HEK293 (cell line): Measurements from ENCODE around the gene DDX54.

Source experiments
- KLF16 ChIP-seq: fragments of 450-650 bp; formaldehyde crosslinking; IDR thresholded peaks from 2 replicates; pipeline ENCODE4 v1.5.1; 2017; ENCODE audit warnings: missing biosample characterization, missing genetic modification characterization
- TCF7L2 ChIP-seq: IDR thresholded peaks from 2 replicates; pipeline ENCODE4 v1.6.1; 2011; ENCODE audit warnings: low read depth, mild to moderate bottlenecking, inconsistent platforms, low read length, moderate library complexity, borderline replicate concordance
- ZNF292 ChIP-seq: fragments of 450-650 bp; formaldehyde crosslinking; IDR thresholded peaks from 2 replicates; pipeline ENCODE4 v1.5.1; 2016; ENCODE audit warnings: low read depth, missing biosample characterization, missing genetic modification characterization, borderline replicate concordance
- TF ChIP-seq, protein P1 (sequence below): fragments of 450-650 bp; formaldehyde crosslinking; IDR thresholded peaks from 2 replicates; pipeline ENCODE4 v1.5.1; 2016; ENCODE audit warnings: missing biosample characterization, missing genetic modification characterization
- TF ChIP-seq, protein P2 (sequence below): fragments of 450-650 bp; formaldehyde crosslinking; IDR thresholded peaks from 2 replicates; pipeline ENCODE4 v1.5.1; 2016; ENCODE audit warnings: missing biosample characterization, missing genetic modification characterization

GRCh38 chr12:113169697-113170096 lies 15.6 kb downstream of the DDX54 start:
- TF ChIP-seq, protein P1, sequence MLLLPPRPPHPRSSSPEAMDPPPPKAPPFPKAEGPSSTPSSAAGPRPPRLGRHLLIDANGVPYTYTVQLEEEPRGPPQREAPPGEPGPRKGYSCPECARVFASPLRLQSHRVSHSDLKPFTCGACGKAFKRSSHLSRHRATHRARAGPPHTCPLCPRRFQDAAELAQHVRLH: no peak
- TF ChIP-seq, protein P2, sequence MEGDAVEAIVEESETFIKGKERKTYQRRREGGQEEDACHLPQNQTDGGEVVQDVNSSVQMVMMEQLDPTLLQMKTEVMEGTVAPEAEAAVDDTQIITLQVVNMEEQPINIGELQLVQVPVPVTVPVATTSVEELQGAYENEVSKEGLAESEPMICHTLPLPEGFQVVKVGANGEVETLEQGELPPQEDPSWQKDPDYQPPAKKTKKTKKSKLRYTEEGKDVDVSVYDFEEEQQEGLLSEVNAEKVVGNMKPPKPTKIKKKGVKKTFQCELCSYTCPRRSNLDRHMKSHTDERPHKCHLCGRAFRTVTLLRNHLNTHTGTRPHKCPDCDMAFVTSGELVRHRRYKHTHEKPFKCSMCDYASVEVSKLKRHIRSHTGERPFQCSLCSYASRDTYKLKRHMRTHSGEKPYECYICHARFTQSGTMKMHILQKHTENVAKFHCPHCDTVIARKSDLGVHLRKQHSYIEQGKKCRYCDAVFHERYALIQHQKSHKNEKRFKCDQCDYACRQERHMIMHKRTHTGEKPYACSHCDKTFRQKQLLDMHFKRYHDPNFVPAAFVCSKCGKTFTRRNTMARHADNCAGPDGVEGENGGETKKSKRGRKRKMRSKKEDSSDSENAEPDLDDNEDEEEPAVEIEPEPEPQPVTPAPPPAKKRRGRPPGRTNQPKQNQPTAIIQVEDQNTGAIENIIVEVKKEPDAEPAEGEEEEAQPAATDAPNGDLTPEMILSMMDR (tag by site-specific recombination): no peak
- TF ChIP-seq KLF16 (tag by site-specific recombination): no peak
- TF ChIP-seq TCF7L2: no peak
- no peak for TF ChIP-seq ZNF292 (tag by site-specific recombination)
